GM12878 (cell line): ENCODE measurements around the gene SORBS2. TPM values are rescaled to one million over a fixed set of nuclear protein-coding genes. Genes with fewer than 3 reads are reported as not detected.

ENCODE experiments used
- ATAC-seq: fragments of 200-7000 bp; cut with Tn5 transposase; 3 replicates; pipeline ENCODE4 v1.9.1; 2020; ENCODE audit warnings: mild to moderate bottlenecking, moderate library complexity
- BruUV-seq: library from RNA; stranded (reverse); fragments of 400-500 nt; replicated peaks from 2 replicates; lab custom pipeline; 2021; lab: Mats Ljungman, UMichigan
- CTCF ChIA-PET: fragments of 300-600 bp; sonication (Branson Sonifier 250); formaldehyde crosslinking; extraction: SDS; loops from one replicate; lab custom pipeline; 2021; ENCODE audit warnings: inconsistent platforms; lab: Yijun Ruan, JAX
- POLR2A ChIA-PET: fragments of 350-600 bp; formaldehyde crosslinking; extraction: SDS; loops from one replicate; lab custom pipeline; 2021; ENCODE audit warnings: inconsistent platforms; lab: Charles Lee
- RAD21 ChIA-PET: fragments of 300-600 bp; sonication (Branson Sonifier 250); formaldehyde crosslinking; loops from one replicate; lab custom pipeline; 2023; ENCODE audit warnings: antibody characterized with exemption; ENCODE audit not compliant: unreplicated experiment; lab: Charles Lee
- SMC1A ChIA-PET: fragments of 300-600 bp; sonication (Branson Sonifier 250); formaldehyde crosslinking; loops from one replicate; lab custom pipeline; 2023; ENCODE audit not compliant: unreplicated experiment, uncharacterized antibody; lab: Charles Lee
- DNase-seq: peaks from one replicate; pipeline ENCODE4 v3.0.0-alpha.2; 2011; ENCODE audit warnings: low read depth, low spot score
- FAIRE-seq: peaks from 3 replicates; lab custom pipeline; 2011; peaks lifted over from hg19 to GRCh38; lab: Jason Lieb, UNC
- H2AFZ ChIP-seq: 2 replicates; pipeline ENCODE4 v1.6.0; 2011; ENCODE audit warnings: low read depth, low read length, control low read depth; ENCODE audit not compliant: control insufficient read depth
- H3K27ac ChIP-seq: 2 replicates; pipeline ENCODE4 v1.5.1; 2011; ENCODE audit warnings: control low read depth; ENCODE audit not compliant: control insufficient read depth, insufficient read depth
- H3K27me3 ChIP-seq, 2 experiments: replicated peaks in 1 of 2; 2 replicates each; pipeline versions ENCODE4 v1.6.0 to v1.6.1; 2011; ENCODE audit warnings: low read length in 1 of 2; ENCODE audit not compliant: control insufficient read depth in 2 of 2, insufficient read depth in 2 of 2
- H3K36me3 ChIP-seq, 2 experiments: 2 replicates each; pipeline ENCODE4 v1.5.1; 2011; ENCODE audit warnings: low read length in 1 of 2; ENCODE audit not compliant: control insufficient read depth in 2 of 2, insufficient read depth in 2 of 2
- H3K4me1 ChIP-seq: 2 replicates; pipeline ENCODE4 v1.6.1; 2011; ENCODE audit warnings: mild to moderate bottlenecking, low read length, moderate library complexity, mixed read lengths; ENCODE audit not compliant: control insufficient read depth, insufficient read depth
- H3K4me2 ChIP-seq: 2 replicates; pipeline ENCODE4 v1.6.0; 2011; ENCODE audit warnings: control low read depth; ENCODE audit not compliant: control insufficient read depth, insufficient read depth
- H3K4me3 ChIP-seq: fragments of 200-600 bp; sonication (generic); 2 replicates; pipeline ENCODE4 v1.5.1; 2016
- H3K79me2 ChIP-seq: 2 replicates; pipeline ENCODE4 v1.6.0; 2011; ENCODE audit warnings: low read length; ENCODE audit not compliant: control insufficient read depth, insufficient read depth
- H3K9ac ChIP-seq: 2 replicates; pipeline ENCODE4 v1.8.0; 2011; ENCODE audit warnings: low read length, control low read depth, mixed read lengths; ENCODE audit not compliant: control insufficient read depth, insufficient read depth
- H3K9me3 ChIP-seq: replicated peaks from 3 replicates; pipeline ENCODE4 v1.5.1; 2011; ENCODE audit warnings: mild to moderate bottlenecking, low read length; ENCODE audit not compliant: control insufficient read depth, insufficient read depth
- H4K20me1 ChIP-seq: 2 replicates; pipeline ENCODE4 v1.6.0; 2011; ENCODE audit not compliant: control insufficient read depth, insufficient read depth
- BMI1 ChIP-seq: fragments of 450-650 bp; IDR thresholded peaks from 2 replicates; pipeline ENCODE4 v1.6.1; 2016; ENCODE audit warnings: mild to moderate bottlenecking, moderate library complexity, borderline replicate concordance
- CEBPB ChIP-seq, 2 experiments: fragments of 150-350 bp in 1 of 2; IDR thresholded peaks; 2 replicates each; pipeline ENCODE4 v1.6.1; 2012 to 2014; ENCODE audit warnings: low read depth in 2 of 2, low read length in 2 of 2, borderline replicate concordance in 1 of 2, inconsistent platforms in 1 of 2
- CREM ChIP-seq: IDR thresholded peaks from 2 replicates; pipeline ENCODE4 v1.6.1; 2014; ENCODE audit warnings: antibody characterized with exemption, low read depth
- HDGF ChIP-seq: fragments of 450-650 bp; IDR thresholded peaks from 2 replicates; pipeline ENCODE4 v1.6.1; 2016; ENCODE audit warnings: antibody characterized with exemption
- KAT2A ChIP-seq: conservative IDR thresholded peaks from 2 replicates; pipeline ENCODE4 v1.6.1; 2011; ENCODE audit warnings: low read depth, low read length; ENCODE audit not compliant: control insufficient read depth
- NR2C1 ChIP-seq: fragments of 450-650 bp; IDR thresholded peaks from 2 replicates; pipeline ENCODE4 v1.6.1; 2017; ENCODE audit warnings: antibody characterized with exemption, mild to moderate bottlenecking, moderate library complexity
- NR2F1 ChIP-seq: fragments of 450-650 bp; conservative IDR thresholded peaks from 2 replicates; pipeline ENCODE4 v1.6.1; 2017; ENCODE audit warnings: mild to moderate bottlenecking
- ZNF622 ChIP-seq: fragments of 450-650 bp; IDR thresholded peaks from 2 replicates; pipeline ENCODE4 v1.6.1; 2017; ENCODE audit warnings: mild to moderate bottlenecking, inconsistent platforms
- whole genome bisulfite sequencing: methylation state at CpG from one replicate; pipeline ENCODE4 v1.1.6; 2016; ENCODE audit warnings: low lambda C conversion rate; ENCODE audit not compliant: insufficient replicate concordance, insufficient coverage; ENCODE audit errors: missing lambda C conversion rate; 5-methylcytosine and 5-hydroxymethylcytosine counted together
- in situ Hi-C: fragments of 300-500 bp; cut with MboI; formaldehyde crosslinking; loops from 9 replicates; pipeline ENCODE4 v1.14.3; 2018; ENCODE audit warnings: mixed read lengths
- intact Hi-C: fragments of 100-400 bp; cut with micrococcal nuclease; formaldehyde crosslinking; loops from one replicate; pipeline ENCODE4 v1.14.2; 2022; ENCODE audit not compliant: unreplicated experiment
- polyA plus RNA-seq, 11 experiments: library from polyadenylated mRNA; depleted of rRNA in 4 of 11; unstranded in 6 of 11; stranded (reverse) in 5 of 11; fragments of >200 nt; fragmentation: Nextera tagmentation in 4 of 11; fragmentation: Illumina TruSeq in 1 of 11; extraction: Ambion mirVana in 4 of 11; extraction: Trizol in 1 of 11; gene quantifications; 1 replicate in 1 of 11; 2 replicates in 10 of 11; pipeline versions ENCODE4 v1.2.1 to v1.2.3, GENCODE V29; 2011 to 2016; ENCODE audit warnings: inconsistent platforms in 2 of 11, missing spikeins in 2 of 11, low read depth in 1 of 11
- total RNA-seq, 4 experiments: library from RNA; depleted of rRNA in 3 of 4; stranded (reverse); fragments of >200 nt in 3 of 4; fragmentation: Illumina TruSeq in 1 of 4; extraction: Trizol in 1 of 4; gene quantifications; 2 replicates each; pipeline versions ENCODE4 v1.2.1 to v1.2.3, GENCODE V29; 2013 to 2021
- TF ChIP-seq, protein P1 (sequence below): IDR thresholded peaks from 2 replicates; pipeline ENCODE4 v1.6.1; 2011; ENCODE audit warnings: borderline replicate concordance, low read depth, mild to moderate bottlenecking, moderate library complexity, mixed read lengths, low read length; ENCODE audit not compliant: insufficient read depth; ENCODE audit errors: extremely low read length
- TF ChIP-seq, protein P2 (sequence below): fragments of 450-650 bp; IDR thresholded peaks from 2 replicates; pipeline ENCODE4 v1.6.1; 2017; ENCODE audit warnings: mild to moderate bottlenecking, moderate library complexity
- TF ChIP-seq, protein P3 (sequence below): fragments of 450-650 bp; IDR thresholded peaks from 2 replicates; pipeline ENCODE4 v1.6.1; 2014; ENCODE audit warnings: mild to moderate bottlenecking
- TF ChIP-seq, protein P4 (sequence below): fragments of 450-650 bp; IDR thresholded peaks from 2 replicates; pipeline ENCODE4 v1.6.1; 2018; ENCODE audit warnings: mild to moderate bottlenecking, low read depth, moderate library complexity; ENCODE audit not compliant: partially characterized antibody
- TF ChIP-seq, protein P5 (sequence below): fragments of 450-650 bp; IDR thresholded peaks from 2 replicates; pipeline ENCODE4 v1.6.1; 2016; ENCODE audit warnings: mild to moderate bottlenecking

The SORBS2 gene
- total and polyA plus RNA-seq, 10 of the 15 experiments (the other 5 are each of a cell fraction or from before 2014, with no cell fraction given), result 0.06 to 3.0 (median 0.79) TPM

DNA sequence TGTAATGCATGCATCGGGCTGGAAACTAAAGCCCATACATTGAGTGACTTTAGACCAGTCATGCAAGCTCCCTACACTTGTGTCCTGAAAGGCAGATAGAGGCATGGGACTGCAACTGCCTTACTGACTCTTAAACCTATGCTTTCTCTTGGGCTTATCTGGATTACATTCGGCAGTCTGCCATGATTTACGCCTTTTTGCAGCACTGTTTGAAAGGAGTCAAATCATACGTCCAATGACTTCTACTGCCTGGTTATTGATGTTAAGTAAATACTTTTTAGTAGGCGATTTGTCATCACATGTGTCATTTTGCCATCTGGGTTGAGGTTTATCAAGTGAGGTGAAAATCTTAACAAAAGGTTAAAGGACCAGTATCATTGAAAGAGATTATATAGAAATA, 31.5 kb downstream of the SORBS2 start:
- ChIA-PET SMC1A (no interaction called here), RAD21 (no interaction called here)
- WGBS, result 54% methylated on average over 5 of the region's 5 CpGs
- TF ChIP-seq NR2F1 (no peak), ZNF622 (no peak), CEBPB (IDR thresholded peaks at IDR 0.05; ENCODE audit: borderline replicate concordance in 1 of 2, low read depth in 2 of 2, low read length in 2 of 2) (no peak), BMI1 (no peak), KAT2A (no peak), NR2C1 (no peak), HDGF (no peak), CREM (no peak)
- TF ChIP-seq, protein P1, sequence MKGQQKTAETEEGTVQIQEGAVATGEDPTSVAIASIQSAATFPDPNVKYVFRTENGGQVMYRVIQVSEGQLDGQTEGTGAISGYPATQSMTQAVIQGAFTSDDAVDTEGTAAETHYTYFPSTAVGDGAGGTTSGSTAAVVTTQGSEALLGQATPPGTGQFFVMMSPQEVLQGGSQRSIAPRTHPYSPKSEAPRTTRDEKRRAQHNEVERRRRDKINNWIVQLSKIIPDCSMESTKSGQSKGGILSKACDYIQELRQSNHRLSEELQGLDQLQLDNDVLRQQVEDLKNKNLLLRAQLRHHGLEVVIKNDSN, result no peak
- TF ChIP-seq, protein P2, sequence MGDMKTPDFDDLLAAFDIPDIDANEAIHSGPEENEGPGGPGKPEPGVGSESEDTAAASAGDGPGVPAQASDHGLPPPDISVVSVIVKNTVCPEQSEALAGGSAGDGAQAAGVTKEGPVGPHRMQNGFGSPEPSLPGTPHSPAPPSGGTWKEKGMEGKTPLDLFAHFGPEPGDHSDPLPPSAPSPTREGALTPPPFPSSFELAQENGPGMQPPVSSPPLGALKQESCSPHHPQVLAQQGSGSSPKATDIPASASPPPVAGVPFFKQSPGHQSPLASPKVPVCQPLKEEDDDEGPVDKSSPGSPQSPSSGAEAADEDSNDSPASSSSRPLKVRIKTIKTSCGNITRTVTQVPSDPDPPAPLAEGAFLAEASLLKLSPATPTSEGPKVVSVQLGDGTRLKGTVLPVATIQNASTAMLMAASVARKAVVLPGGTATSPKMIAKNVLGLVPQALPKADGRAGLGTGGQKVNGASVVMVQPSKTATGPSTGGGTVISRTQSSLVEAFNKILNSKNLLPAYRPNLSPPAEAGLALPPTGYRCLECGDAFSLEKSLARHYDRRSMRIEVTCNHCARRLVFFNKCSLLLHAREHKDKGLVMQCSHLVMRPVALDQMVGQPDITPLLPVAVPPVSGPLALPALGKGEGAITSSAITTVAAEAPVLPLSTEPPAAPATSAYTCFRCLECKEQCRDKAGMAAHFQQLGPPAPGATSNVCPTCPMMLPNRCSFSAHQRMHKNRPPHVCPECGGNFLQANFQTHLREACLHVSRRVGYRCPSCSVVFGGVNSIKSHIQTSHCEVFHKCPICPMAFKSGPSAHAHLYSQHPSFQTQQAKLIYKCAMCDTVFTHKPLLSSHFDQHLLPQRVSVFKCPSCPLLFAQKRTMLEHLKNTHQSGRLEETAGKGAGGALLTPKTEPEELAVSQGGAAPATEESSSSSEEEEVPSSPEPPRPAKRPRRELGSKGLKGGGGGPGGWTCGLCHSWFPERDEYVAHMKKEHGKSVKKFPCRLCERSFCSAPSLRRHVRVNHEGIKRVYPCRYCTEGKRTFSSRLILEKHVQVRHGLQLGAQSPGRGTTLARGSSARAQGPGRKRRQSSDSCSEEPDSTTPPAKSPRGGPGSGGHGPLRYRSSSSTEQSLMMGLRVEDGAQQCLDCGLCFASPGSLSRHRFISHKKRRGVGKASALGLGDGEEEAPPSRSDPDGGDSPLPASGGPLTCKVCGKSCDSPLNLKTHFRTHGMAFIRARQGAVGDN, result no peak
- TF ChIP-seq, protein P3, sequence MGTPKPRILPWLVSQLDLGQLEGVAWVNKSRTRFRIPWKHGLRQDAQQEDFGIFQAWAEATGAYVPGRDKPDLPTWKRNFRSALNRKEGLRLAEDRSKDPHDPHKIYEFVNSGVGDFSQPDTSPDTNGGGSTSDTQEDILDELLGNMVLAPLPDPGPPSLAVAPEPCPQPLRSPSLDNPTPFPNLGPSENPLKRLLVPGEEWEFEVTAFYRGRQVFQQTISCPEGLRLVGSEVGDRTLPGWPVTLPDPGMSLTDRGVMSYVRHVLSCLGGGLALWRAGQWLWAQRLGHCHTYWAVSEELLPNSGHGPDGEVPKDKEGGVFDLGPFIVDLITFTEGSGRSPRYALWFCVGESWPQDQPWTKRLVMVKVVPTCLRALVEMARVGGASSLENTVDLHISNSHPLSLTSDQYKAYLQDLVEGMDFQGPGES, result no peak
- TF ChIP-seq, protein P4, sequence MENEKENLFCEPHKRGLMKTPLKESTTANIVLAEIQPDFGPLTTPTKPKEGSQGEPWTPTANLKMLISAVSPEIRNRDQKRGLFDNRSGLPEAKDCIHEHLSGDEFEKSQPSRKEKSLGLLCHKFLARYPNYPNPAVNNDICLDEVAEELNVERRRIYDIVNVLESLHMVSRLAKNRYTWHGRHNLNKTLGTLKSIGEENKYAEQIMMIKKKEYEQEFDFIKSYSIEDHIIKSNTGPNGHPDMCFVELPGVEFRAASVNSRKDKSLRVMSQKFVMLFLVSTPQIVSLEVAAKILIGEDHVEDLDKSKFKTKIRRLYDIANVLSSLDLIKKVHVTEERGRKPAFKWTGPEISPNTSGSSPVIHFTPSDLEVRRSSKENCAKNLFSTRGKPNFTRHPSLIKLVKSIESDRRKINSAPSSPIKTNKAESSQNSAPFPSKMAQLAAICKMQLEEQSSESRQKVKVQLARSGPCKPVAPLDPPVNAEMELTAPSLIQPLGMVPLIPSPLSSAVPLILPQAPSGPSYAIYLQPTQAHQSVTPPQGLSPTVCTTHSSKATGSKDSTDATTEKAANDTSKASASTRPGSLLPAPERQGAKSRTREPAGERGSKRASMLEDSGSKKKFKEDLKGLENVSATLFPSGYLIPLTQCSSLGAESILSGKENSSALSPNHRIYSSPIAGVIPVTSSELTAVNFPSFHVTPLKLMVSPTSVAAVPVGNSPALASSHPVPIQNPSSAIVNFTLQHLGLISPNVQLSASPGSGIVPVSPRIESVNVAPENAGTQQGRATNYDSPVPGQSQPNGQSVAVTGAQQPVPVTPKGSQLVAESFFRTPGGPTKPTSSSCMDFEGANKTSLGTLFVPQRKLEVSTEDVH, result no peak
- TF ChIP-seq, protein P5, sequence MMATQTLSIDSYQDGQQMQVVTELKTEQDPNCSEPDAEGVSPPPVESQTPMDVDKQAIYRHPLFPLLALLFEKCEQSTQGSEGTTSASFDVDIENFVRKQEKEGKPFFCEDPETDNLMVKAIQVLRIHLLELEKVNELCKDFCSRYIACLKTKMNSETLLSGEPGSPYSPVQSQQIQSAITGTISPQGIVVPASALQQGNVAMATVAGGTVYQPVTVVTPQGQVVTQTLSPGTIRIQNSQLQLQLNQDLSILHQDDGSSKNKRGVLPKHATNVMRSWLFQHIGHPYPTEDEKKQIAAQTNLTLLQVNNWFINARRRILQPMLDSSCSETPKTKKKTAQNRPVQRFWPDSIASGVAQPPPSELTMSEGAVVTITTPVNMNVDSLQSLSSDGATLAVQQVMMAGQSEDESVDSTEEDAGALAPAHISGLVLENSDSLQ, result no peak

More for the DNA sequence above, 31.5 kb downstream of the SORBS2 start:
- no peak overlapping the region for H2AFZ ChIP-seq
- H3K4me1 ChIP-seq, result no peaks in the 10 kb centered on the region
- no peak overlapping the region for H3K9ac ChIP-seq
- H3K27ac ChIP-seq, result no peak overlapping the region
- no peaks in the 10 kb centered on the region for H3K79me2 ChIP-seq
- no peak for DNase-seq
- H3K36me3 ChIP-seq, result no peaks in the 10 kb centered on the region
- intact Hi-C loops, result no loop called here
- POLR2A ChIA-PET, result no interaction called here
- H3K4me3 ChIP-seq, result no peak overlapping the region
- H3K4me2 ChIP-seq, result no peak overlapping the region
- no peaks in the 10 kb centered on the region for H4K20me1 ChIP-seq
- CTCF ChIA-PET, result no interaction called here
- ATAC-seq, result no peak
- in situ Hi-C loops, result no loop called here
- BruUV-seq, result no TSS peak
- H3K27me3 ChIP-seq, result no peaks in the 10 kb centered on the region
- no peaks in the 10 kb centered on the region for H3K9me3 ChIP-seq
- no peak for FAIRE-seq
